Stimulated activated CD4-positive, alpha-beta T cell treated with anti-CD3 and anti-CD28 coated beads, Interleukin-4, amount 100 ng/mL, for 1 hour (primary cell): Measurements from ENCODE around the gene CYSRT1.

Experiments
- DNase-seq: peaks from one replicate; pipeline ENCODE4 v3.0.0-alpha.2; 2020

The CYSRT1 gene

GRCh38 chr9:137273095-137273490 is 48.1 kb downstream of the CYSRT1 start:
- DNase-seq = no peak

DNA sequence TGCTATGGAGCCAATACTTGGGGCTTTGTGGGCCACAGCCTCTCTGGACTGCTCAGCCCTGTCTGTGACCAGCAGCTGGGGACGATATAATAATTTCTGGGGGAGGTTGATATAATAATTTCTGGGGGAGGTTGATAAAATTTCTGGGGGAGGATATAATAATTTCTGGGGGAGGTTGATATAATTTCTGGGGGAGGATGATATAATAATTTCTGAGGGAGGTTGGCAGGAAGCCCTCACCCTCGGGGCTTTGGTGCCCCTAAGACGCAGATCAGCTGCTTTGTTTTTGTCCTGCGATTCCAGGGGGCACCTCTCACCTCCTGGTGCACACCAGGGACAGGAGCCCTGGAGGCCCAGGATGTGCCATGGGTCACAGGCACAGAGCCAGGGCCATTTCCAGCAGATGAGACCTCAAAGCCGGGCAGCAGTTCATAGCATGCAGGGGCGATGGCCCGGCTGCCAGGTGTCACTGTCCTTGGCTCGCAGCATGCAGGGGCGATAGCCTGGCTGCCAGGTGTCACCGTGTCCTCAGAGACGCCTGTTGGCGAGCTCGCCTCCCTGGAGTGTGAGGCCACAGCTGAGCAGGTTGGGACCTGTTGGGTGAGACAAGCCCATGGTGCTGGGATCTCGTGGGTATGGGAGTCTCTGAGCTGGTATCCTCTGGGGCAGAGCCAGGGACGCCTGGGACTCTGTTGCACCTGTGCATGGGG is 48.8 kb downstream of the CYSRT1 start:
- DNase-seq = no peak

DNA sequence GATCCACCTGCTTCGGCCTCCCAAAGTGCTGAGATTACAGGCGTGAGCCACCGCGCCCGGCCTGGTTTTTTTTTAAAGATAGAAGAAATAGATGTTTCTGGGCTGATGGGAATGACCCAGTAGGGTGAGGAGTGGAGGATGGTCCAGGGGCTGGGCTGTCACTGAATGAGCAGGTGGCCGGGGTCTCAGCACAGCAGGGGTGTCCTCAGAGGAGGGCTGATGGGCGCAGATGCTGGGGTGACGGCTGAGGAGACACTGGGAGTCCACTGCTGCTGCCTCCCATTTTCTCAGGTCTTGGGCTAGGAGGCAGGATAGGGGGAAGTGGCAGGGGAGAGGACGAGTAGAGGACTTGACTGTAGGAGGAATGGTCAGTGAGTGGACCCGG is 50.2 kb downstream of the CYSRT1 start:
- DNase-seq = no peak
